Measurements from ENCODE around the gene LEP.
A peak's percentile ranks its signal among the peaks of the same experiment; 100 is the strongest.

LEP gene

GRCh38 chr7:128207609-128208008 lies 33.5 kb upstream of the LEP start:
- no peak overlapping the region for H3K27ac ChIP-seq
- H3K36me3 ChIP-seq: no peaks in the 10 kb centered on the region
- H3K27me3 ChIP-seq: peaks cover 56% of the 10 kb centered on the region
- H3K4me3 ChIP-seq (ENCODE audit: low read depth in 1 of 2, low read length in 1 of 2): no peak overlapping the region
- H3K9me3 ChIP-seq: no peaks in the 10 kb centered on the region
- peaks cover 9 to 19% of the 10 kb centered on the region in 2 experiments for H3K4me1 ChIP-seq (ENCODE audit: control insufficient read depth in 1 of 2, insufficient read depth in 1 of 2, low read depth in 1 of 2, low read length in 1 of 2)
- no peak for TF ChIP-seq CTCF (IDR thresholded peaks at IDR 0.05)

GRCh38 chr7:128209229-128210035 lies 31.6 kb upstream of the LEP start:
- H3K36me3 ChIP-seq: no peaks in the 10 kb centered on the region
- TF ChIP-seq CTCF (IDR thresholded peaks at IDR 0.05): peak; percentile 99

GRCh38 chr7:128210036-128210347 lies 31.1 kb upstream of the LEP start:
- Histone ChIP-seq H3K36me3 (no peaks in the 10 kb centered on the region), H3K27me3 (peaks cover 33% of the 10 kb centered on the region), H3K9me3 (no peaks in the 10 kb centered on the region), H3K4me3 (ENCODE audit: low read depth in 1 of 2, low read length in 1 of 2) (no peak overlapping the region), H3K4me1 (ENCODE audit: control insufficient read depth in 1 of 2, insufficient read depth in 1 of 2, low read depth in 1 of 2, low read length in 1 of 2) (peaks cover 16 to 25% of the 10 kb centered on the region in 2 experiments), H3K27ac (peak overlapping the region; percentile 33)
- no peak for TF ChIP-seq CTCF (IDR thresholded peaks at IDR 0.05)

More at GRCh38 chr7:128209229-128210035, 31.6 kb upstream of the LEP start:
- Histone ChIP-seq H3K4me3 (ENCODE audit: low read depth in 1 of 2, low read length in 1 of 2) (no peak overlapping the region), H3K4me1 (ENCODE audit: control insufficient read depth in 1 of 2, insufficient read depth in 1 of 2, low read depth in 1 of 2, low read length in 1 of 2) (peaks cover 10 to 19% of the 10 kb centered on the region in 2 experiments), H3K27ac (peak overlapping the region; percentile 33), H3K27me3 (peaks cover 38% of the 10 kb centered on the region), H3K9me3 (no peaks in the 10 kb centered on the region)

- Histone ChIP-seq H3K36me3 (no peaks in the 10 kb centered on the region), H3K9me3 (no peaks in the 10 kb centered on the region), H3K4me1 (ENCODE audit: control insufficient read depth in 1 of 2, insufficient read depth in 1 of 2, low read depth in 1 of 2, low read length in 1 of 2) (peaks cover 24 to 33% of the 10 kb centered on the region in 2 experiments), H3K27me3 (peaks cover 25% of the 10 kb centered on the region), H3K4me3 (ENCODE audit: low read depth in 1 of 2, low read length in 1 of 2) (no peak overlapping the region), H3K27ac (no peak overlapping the region)
- TF ChIP-seq CTCF (IDR thresholded peaks at IDR 0.05): no peak
Observed at GRCh38 chr7:128210590-128211570, 30.2 kb upstream of the LEP start.

GRCh38 chr7:128211626-128212025 lies 29.5 kb upstream of the LEP start:
- H3K27me3 ChIP-seq: peaks cover 18% of the 10 kb centered on the region
- no peaks in the 10 kb centered on the region for H3K9me3 ChIP-seq
- no peak for TF ChIP-seq CTCF (IDR thresholded peaks at IDR 0.05)

More at GRCh38 chr7:128211626-128212025, 29.5 kb upstream of the LEP start:
- Histone ChIP-seq H3K4me3 (ENCODE audit: low read depth in 1 of 2, low read length in 1 of 2) (no peak overlapping the region), H3K27ac (no peak overlapping the region), H3K36me3 (no peaks in the 10 kb centered on the region), H3K4me1 (ENCODE audit: control insufficient read depth in 1 of 2, insufficient read depth in 1 of 2, low read depth in 1 of 2, low read length in 1 of 2) (peaks cover 32 to 41% of the 10 kb centered on the region in 2 experiments)

Measured in neutrophil (primary cell).